Kidney (tissue), 14 donors: ENCODE results near the gene STAT2. TPM values are rescaled to one million over a fixed set of nuclear protein-coding genes. Genes with fewer than 3 reads are reported as not detected.
A peak's percentile ranks its signal among the peaks of the same experiment; 100 is the strongest.
"Not testable (repeated sequence)": the region's sequence is repeated elsewhere in the genome, so short reads cannot be mapped to it uniquely, and the experiment has no call there.

Source experiments
- DNase-seq, 5 donors: peaks; one replicate each; pipeline ENCODE4 v3.0.0-alpha.2; 2013 to 2020
- FAIRE-seq: peaks from 2 replicates; lab custom pipeline; 2012; peaks lifted over from hg19 to GRCh38; lab: Jason Lieb, UNC
- H3K27ac ChIP-seq, 2 donors: one replicate each; pipeline ENCODE4 v1.7.0; 2013; ENCODE audit warnings: low read depth in 2 of 2, low read length in 2 of 2, inconsistent platforms in 1 of 2
- H3K27me3 ChIP-seq: one replicate; pipeline ENCODE4 v1.7.1; 2013; ENCODE audit warnings: low read length, inconsistent platforms; ENCODE audit not compliant: control insufficient read depth, insufficient read depth
- H3K36me3 ChIP-seq, 3 donors: one replicate each; pipeline versions ENCODE4 v1.7.0 to v1.7.1; 2013; ENCODE audit warnings: low read length in 3 of 3, control low read depth in 1 of 3, inconsistent platforms in 1 of 3; ENCODE audit not compliant: insufficient read depth in 3 of 3, control insufficient read depth in 2 of 3
- H3K4me1 ChIP-seq, 3 donors: one replicate each; pipeline versions ENCODE4 v1.7.0 to v1.7.1; 2013; ENCODE audit warnings: low read length in 3 of 3, inconsistent platforms in 1 of 3, low read depth in 1 of 3; ENCODE audit not compliant: control insufficient read depth in 2 of 3, insufficient read depth in 2 of 3
- H3K4me3 ChIP-seq, 3 donors: one replicate each; pipeline versions ENCODE4 v1.7.0 to v1.8.1; 2013; ENCODE audit warnings: low read length in 3 of 3, control low read depth in 1 of 3, inconsistent platforms in 1 of 3
- H3K9ac ChIP-seq, 3 donors: one replicate each; pipeline versions ENCODE4 v1.7.0 to v1.7.1; 2013; ENCODE audit warnings: low read length in 3 of 3, control low read depth in 1 of 3, inconsistent platforms in 1 of 3
- H3K9me3 ChIP-seq, 3 donors: one replicate each; pipeline versions ENCODE4 v1.7.0 to v1.7.1; 2013; ENCODE audit warnings: low read length in 3 of 3, control low read depth in 1 of 3, inconsistent platforms in 1 of 3; ENCODE audit not compliant: control insufficient read depth in 2 of 3, insufficient read depth in 1 of 3
- CTCF ChIP-seq: IDR thresholded peaks from 3 replicates; pipeline ENCODE4 v1.5.1; 2012; ENCODE audit warnings: mild to moderate bottlenecking, moderate library complexity, borderline replicate concordance; ENCODE audit not compliant: insufficient read depth; ENCODE audit errors: extremely low read depth
- intact Hi-C: fragments of 100-400 bp; cut with DNase I; formaldehyde crosslinking; loops from one replicate; pipeline ENCODE4 v1.11.1; 2022
- polyA plus RNA-seq: library from polyadenylated mRNA; stranded (reverse); fragments of 350-450 nt; fragmentation: Illumina TruSeq; extraction: RNeasy Lipid Tissue Mini Kit (QIAGEN cat#74804); gene quantifications from one replicate; pipeline ENCODE4 v1.2.3, GENCODE V29; 2014; ENCODE audit warnings: low read depth, low replicate concordance; ENCODE audit not compliant: insufficient read depth
- total RNA-seq: library from RNA; stranded (reverse); fragmentation: NEBNext Ultra II Directional; extraction: Animal tissue kit (Norgen Biotek cat#: 25700); gene quantifications from one replicate; pipeline ENCODE4 v1.2.1, GENCODE V29; 2021
- donor health status: control.
- donor health status: control.
- donor health status: control.
- donor health status: control.
- donor health status: control.
- donor health status: DM: yes; HTN: yes; CAD: no.
- donor health status: Normal renal cell carcinoma (clear cell type).

STAT2 gene
- total and polyA plus RNA-seq, 2 donors from 2014 or later = 27.2 to 120 TPM

GRCh38 chr12:56337753-56338251 is 22.1 kb downstream of the STAT2 start:
- peaks cover 0 to 5% (median 2%) of the 10 kb centered on the region in 3 donors for H3K4me1 ChIP-seq
- FAIRE-seq (no peak), DNase-seq (no peak)
- no peak overlapping the region for H3K9ac ChIP-seq
- H3K36me3 ChIP-seq = peaks cover 0 to 4% (median 0%) of the 10 kb centered on the region in 3 donors
- no peak for TF ChIP-seq CTCF
- intact Hi-C loops = no loop called here
- no peak overlapping the region for H3K27ac ChIP-seq
- no peaks in the 10 kb centered on the region for H3K9me3 ChIP-seq
- H3K27me3 ChIP-seq = no peaks in the 10 kb centered on the region
- H3K4me3 ChIP-seq = no peak overlapping the region

GRCh38 chr12:56336361-56337167 is 23.3 kb downstream of the STAT2 start:
- no peak overlapping the region for H3K9ac ChIP-seq
- peaks cover 0 to 7% (median 6%) of the 10 kb centered on the region in 3 donors for H3K4me1 ChIP-seq
- DNase-seq = no peak
- intact Hi-C loops = no loop called here
- no peak for TF ChIP-seq CTCF
- H3K9me3 ChIP-seq = no peaks in the 10 kb centered on the region
- FAIRE-seq = no peak
- no peak overlapping the region for H3K4me3 ChIP-seq
- no peaks in the 10 kb centered on the region for H3K27me3 ChIP-seq
- no peaks in the 10 kb centered on the region for H3K36me3 ChIP-seq
- no peak overlapping the region for H3K27ac ChIP-seq

GRCh38 chr12:56335527-56335926 is 24.4 kb downstream of the STAT2 start:
- DNase-seq, intact Hi-C loops, H3K27me3 ChIP-seq, H3K4me3 ChIP-seq, FAIRE-seq, H3K9ac ChIP-seq, H3K4me1 ChIP-seq, H3K27ac ChIP-seq, H3K9me3 ChIP-seq, H3K36me3 ChIP-seq: not testable (repeated sequence)

- Histone ChIP-seq H3K27me3 (no peaks in the 10 kb centered on the region), H3K4me1 (peaks cover 0 to 7% (median 6%) of the 10 kb centered on the region in 3 donors), H3K4me3 (peak overlapping the region; percentile 80 to 93 (median 87)), H3K27ac (peak overlapping the region; percentile 88 to 97), H3K9me3 (no peaks in the 10 kb centered on the region), H3K36me3 (no peaks in the 10 kb centered on the region), H3K9ac (peak overlapping the region; percentile 64 to 92 (median 85))
- intact Hi-C loops = no loop called here
- DNase-seq (no peak), FAIRE-seq (no peak)
- TF ChIP-seq CTCF = no peak
Observed at GRCh38 chr12:56334490-56334793, 25.5 kb downstream of the STAT2 start.
